Common myeloid progenitor, CD34-positive (primary cell): ENCODE measurements around the gene SPACA6.

Experiments
- CTCF ChIA-PET: fragments of 350-600 bp; sonication (Branson Sonifier 250); formaldehyde crosslinking; loops from one replicate; lab custom pipeline; 2021; ENCODE audit warnings: antibody characterized with exemption; lab: Charles Lee
- POLR2A ChIA-PET: fragments of 350-600 bp; sonication (Branson Sonifier 250); formaldehyde crosslinking; loops from one replicate; lab custom pipeline; 2021; ENCODE audit warnings: antibody characterized with exemption; lab: Charles Lee
- DNase-seq, 3 donors: peaks; one replicate each; pipeline versions ENCODE4 v3.0.0 to v3.0.0-alpha.2; 2013
- H3K27ac ChIP-seq, 2 experiments: 1 replicate in 1 of 2; 2 replicates in 1 of 2; pipeline ENCODE4 v1.7.0; 2013; ENCODE audit warnings: inconsistent platforms in 2 of 2, low read length in 2 of 2, mild to moderate bottlenecking in 2 of 2, low read depth in 1 of 2, moderate library complexity in 1 of 2; ENCODE audit not compliant: severe bottlenecking in 2 of 2, insufficient read depth in 1 of 2, poor library complexity in 1 of 2
- H3K27me3 ChIP-seq, 5 experiments: replicated peaks in 2 of 5; 1 replicate in 3 of 5; 2 replicates in 2 of 5; pipeline versions ENCODE4 v1.6.1 to v1.7.0; 2013; ENCODE audit warnings: low read length in 4 of 5, mild to moderate bottlenecking in 2 of 5, moderate library complexity in 2 of 5, inconsistent platforms in 1 of 5; ENCODE audit not compliant: insufficient read depth in 5 of 5, control insufficient read depth in 4 of 5
- H3K36me3 ChIP-seq, 4 experiments: 1 replicate in 2 of 4; 2 replicates in 2 of 4; pipeline versions ENCODE4 v1.6.1 to v1.7.0; 2013; ENCODE audit warnings: low read length in 3 of 4, control low read depth in 1 of 4, mild to moderate bottlenecking in 1 of 4; ENCODE audit not compliant: control insufficient read depth in 4 of 4, insufficient read depth in 4 of 4
- H3K4me1 ChIP-seq, 4 experiments: 1 replicate in 3 of 4; 2 replicates in 1 of 4; pipeline versions ENCODE4 v1.6.1 to v1.7.1; 2013; ENCODE audit warnings: low read length in 3 of 4, mild to moderate bottlenecking in 3 of 4, control low read depth in 1 of 4, inconsistent platforms in 1 of 4, moderate library complexity in 1 of 4; ENCODE audit not compliant: control insufficient read depth in 4 of 4, insufficient read depth in 4 of 4; ENCODE audit errors: control extremely low read depth in 1 of 4
- H3K4me3 ChIP-seq, 7 experiments: 1 replicate in 4 of 7; 2 replicates in 3 of 7; pipeline versions ENCODE4 v1.5.1 to v1.7.0; 2013; ENCODE audit warnings: mild to moderate bottlenecking in 7 of 7, low read length in 6 of 7, moderate library complexity in 6 of 7, inconsistent platforms in 2 of 7, low read depth in 2 of 7, control low read depth in 1 of 7; ENCODE audit not compliant: insufficient read depth in 4 of 7, control insufficient read depth in 1 of 7; ENCODE audit errors: extremely low read depth in 1 of 7
- H3K9me3 ChIP-seq, 5 experiments: 1 replicate in 4 of 5; 2 replicates in 1 of 5; pipeline versions ENCODE4 v1.6.1 to v1.7.1; 2013; ENCODE audit warnings: low read length in 4 of 5, mild to moderate bottlenecking in 2 of 5, inconsistent platforms in 1 of 5, low read depth in 1 of 5, moderate library complexity in 1 of 5; ENCODE audit not compliant: control insufficient read depth in 4 of 5, insufficient read depth in 2 of 5; ENCODE audit errors: control extremely low read depth in 1 of 5
- WGBS: methylation state at CpG from one replicate; pipeline ENCODE4 v1.1.5; 2013; ENCODE audit not compliant: insufficient coverage; 5-methylcytosine and 5-hydroxymethylcytosine counted together

SPACA6 gene

DNA sequence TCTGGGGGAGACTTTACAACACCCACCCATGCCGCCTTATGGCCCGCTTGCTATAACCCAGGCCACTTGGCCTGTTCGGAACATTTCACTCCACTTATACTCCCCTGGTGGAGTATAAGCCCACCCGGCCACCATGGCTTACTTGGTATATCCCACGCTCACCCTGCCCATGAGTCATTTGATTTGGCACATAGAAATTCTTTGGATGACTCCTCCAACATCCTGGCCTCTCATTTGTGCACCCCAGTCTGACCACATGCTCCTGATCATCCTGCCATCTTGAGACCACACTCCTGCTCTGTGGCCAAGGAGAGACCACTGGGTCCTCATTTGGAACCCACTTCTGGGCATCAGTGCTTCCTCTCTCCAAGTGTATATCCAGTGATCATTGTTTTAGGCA lies 5.2 kb downstream of the SPACA6 start:
- Histone ChIP-seq H3K9me3 (no peaks in the 10 kb centered on the region), H3K27me3 (peaks cover 0 to 19% (median 3%) of the 10 kb centered on the region in 5 experiments), H3K36me3 (peaks cover 0 to 37% (median 18%) of the 10 kb centered on the region in 4 experiments), H3K4me1 (peaks cover 2 to 13% (median 6%) of the 10 kb centered on the region in 4 experiments), H3K4me3 (no peak overlapping the region), H3K27ac (no peak overlapping the region)
- CTCF ChIA-PET = no interaction called here
- POLR2A ChIA-PET = no interaction called here
- no peak for DNase-seq
- WGBS = 98% methylated on average over 5 of the region's 5 CpGs

DNA sequence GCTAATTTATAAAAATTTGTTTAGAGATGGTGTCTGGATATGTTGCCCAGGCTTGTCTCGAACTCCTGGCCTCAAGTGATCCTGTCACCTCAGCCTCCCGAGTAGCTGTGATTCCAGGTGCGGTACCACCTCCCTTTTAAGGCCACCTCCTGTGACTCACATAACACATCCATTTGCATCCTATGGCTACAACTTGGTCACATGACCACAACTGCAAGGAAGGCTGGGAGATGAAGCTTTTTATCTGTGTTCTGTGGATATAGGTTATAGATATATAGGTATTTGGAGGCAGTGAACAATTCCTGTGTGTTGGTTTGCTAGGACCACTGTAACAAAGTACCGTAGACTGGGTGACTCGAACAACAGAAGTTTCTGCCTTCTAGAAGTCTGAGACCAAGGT lies 6.0 kb downstream of the SPACA6 start:
- ChIA-PET POLR2A (no interaction called here), CTCF (interaction anchor here (1.0 kb wide), 1 partner anchor 77 kb away, joined by 3 read pairs; no protein-coding TSS in a partner anchor)
- Histone ChIP-seq H3K27ac (no peak overlapping the region), H3K4me3 (no peak overlapping the region), H3K4me1 (peaks cover 2 to 18% (median 12%) of the 10 kb centered on the region in 4 experiments), H3K36me3 (peaks cover 0 to 34% (median 16%) of the 10 kb centered on the region in 4 experiments), H3K27me3 (peaks cover 0 to 22% (median 3%) of the 10 kb centered on the region in 5 experiments), H3K9me3 (no peaks in the 10 kb centered on the region)
- DNase-seq = no peak
- WGBS = 100% methylated on average over 2 of the region's 5 CpGs

DNA sequence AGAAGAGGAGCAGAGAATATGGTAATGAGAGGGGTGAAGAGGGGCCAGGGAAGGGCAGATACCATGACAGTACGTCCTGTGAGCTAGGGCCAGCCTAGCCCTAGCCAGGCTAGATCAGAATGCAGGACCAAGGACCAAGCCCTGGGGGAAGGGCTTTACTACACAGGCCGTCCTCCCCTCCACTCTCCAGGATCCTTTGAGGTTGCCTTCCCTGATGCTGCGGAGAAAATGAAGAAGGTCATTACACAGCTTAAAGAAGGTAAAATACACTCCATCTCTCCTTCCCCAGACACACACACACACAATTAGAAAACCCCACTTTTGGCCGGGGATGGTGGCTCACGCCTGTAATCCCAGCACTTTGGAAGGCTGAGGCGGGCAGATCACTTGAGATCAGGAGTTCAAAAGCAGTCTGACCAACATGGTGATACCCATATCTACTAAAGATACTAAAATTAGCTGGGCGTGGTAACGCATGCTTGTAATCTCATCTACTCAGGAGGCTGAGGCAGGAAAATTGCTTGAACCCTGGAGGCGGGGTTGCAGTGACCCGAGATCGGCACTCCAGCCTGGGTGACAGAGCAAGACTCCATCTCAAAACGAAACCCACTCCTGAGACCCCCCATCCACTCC lies 8.5 kb downstream of the SPACA6 start:
- no peak overlapping the region for H3K4me3 ChIP-seq
- ChIA-PET CTCF (interaction anchor here (0.8 to 1.5 kb wide), 2 partner anchors 25 to 76 kb away, joined by 3 to 4 read pairs; no protein-coding TSS in a partner anchor), POLR2A (no interaction called here)
- H3K4me1 ChIP-seq = peaks cover 2 to 30% (median 15%) of the 10 kb centered on the region in 4 experiments
- peaks cover 0 to 22% (median 3%) of the 10 kb centered on the region in 5 experiments for H3K27me3 ChIP-seq
- 88% methylated on average over 12 of the region's 12 CpGs for WGBS
- DNase-seq = no peak
- no peak overlapping the region for H3K27ac ChIP-seq
- no peaks in the 10 kb centered on the region for H3K9me3 ChIP-seq
- peaks cover 0 to 23% (median 9%) of the 10 kb centered on the region in 4 experiments for H3K36me3 ChIP-seq

DNA sequence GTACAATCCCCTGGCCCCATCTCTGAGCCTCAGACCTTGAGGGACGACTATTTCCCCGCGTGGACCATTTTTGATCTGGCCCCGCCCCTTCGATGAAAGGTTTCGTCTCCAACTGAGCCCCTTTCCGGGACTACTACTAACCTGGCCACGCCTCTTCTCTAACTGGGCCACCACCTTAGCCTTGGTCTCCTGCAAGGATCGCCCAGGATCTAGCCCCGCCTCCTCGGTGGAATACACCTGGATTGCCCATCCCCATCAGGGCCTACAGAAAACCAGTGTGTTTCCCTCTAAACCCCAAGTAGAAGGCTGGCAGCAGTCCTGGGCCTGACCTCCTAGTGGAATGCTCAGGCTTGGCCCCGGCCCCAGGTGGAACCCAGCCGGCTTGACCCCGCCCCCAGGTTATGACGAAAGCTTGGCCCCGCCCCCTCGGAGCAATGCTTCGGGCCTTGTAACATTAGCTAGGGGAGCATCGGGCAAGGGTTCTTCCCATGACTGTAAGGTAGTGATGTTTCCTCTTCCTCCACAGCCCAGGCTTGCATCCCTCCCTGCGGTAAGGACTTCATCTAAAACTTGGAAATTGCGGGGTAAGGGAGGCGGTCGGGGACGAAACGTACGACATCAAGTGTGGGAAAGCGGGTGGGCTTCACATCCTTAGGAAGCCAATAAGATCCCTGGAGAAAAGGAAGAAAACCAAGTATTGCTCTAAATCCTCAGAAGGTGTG lies 9.1 kb downstream of the SPACA6 start:
- POLR2A ChIA-PET = no interaction called here
- Histone ChIP-seq H3K9me3 (no peaks in the 10 kb centered on the region), H3K36me3 (peaks cover 0 to 23% (median 11%) of the 10 kb centered on the region in 4 experiments), H3K4me3 (peak overlapping the region in 5 of 7 experiments; percentile 19 to 95 (median 85)), H3K27ac (no peak overlapping the region), H3K27me3 (peaks cover 0 to 22% (median 3%) of the 10 kb centered on the region in 5 experiments), H3K4me1 (peaks cover 2 to 30% (median 15%) of the 10 kb centered on the region in 4 experiments)
- DNase-seq = peak; percentile 62 to 74 (median 72)
- CTCF ChIA-PET = interaction anchor here (0.8 to 2.2 kb wide), 5 partner anchors 14 to 76 kb away, joined by 3 to 8 read pairs (median 4); no protein-coding TSS in a partner anchor
- 35% methylated on average over 26 of the region's 27 CpGs for WGBS

DNA sequence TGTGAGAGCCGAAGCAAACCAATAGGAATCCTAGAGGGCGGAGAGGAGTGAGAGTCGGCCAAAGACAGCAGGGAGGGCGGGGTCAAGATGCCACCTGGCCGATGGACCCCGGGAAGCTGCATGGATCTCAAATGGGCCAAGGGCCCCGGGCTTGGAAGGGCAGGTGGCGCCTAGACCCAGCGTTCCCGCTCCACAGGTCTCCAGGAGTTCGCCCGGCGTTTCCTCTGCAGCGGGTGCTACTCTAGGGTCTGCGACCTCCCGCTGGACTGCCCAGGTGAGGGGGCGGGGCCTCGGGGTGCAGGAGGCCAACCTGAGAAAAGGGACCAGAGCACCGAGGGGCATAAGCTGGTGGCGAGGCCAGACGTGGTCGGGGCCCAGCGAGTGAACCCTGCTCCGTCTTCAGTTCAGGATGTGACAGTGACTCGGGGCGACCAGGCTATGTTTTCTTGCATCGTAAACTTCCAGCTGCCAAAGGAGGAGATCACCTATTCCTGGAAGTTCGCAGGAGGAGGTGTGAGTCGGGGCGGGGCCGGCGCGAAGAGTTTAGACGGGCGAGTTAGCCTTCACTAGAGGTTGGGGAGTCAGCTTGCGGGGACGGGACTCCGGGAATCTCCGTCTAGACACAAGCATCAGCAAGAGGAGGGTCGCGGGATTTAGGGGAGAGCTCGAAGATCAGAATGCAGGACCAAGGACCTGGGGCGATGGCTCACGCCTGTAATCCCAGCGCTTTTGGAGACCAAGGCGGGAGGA lies 9.9 kb downstream of the SPACA6 start:
- H3K27ac ChIP-seq = peak overlapping the region in 1 of 2 experiments; percentile 93
- DNase-seq = peak in 1 of 3 donors; percentile 14
- H3K9me3 ChIP-seq = no peaks in the 10 kb centered on the region
- ChIA-PET CTCF (interaction anchor here (1.1 to 2.2 kb wide), 4 partner anchors 15 to 75 kb away, joined by 3 to 8 read pairs (median 4); no protein-coding TSS in a partner anchor), POLR2A (interaction anchor here (1.9 kb wide), 1 partner anchor 14 kb away, joined by 8 read pairs; no protein-coding TSS in a partner anchor)
- peak overlapping the region in 5 of 7 experiments; percentile 48 to 95 (median 85) for H3K4me3 ChIP-seq
- peaks cover 0 to 22% (median 3%) of the 10 kb centered on the region in 5 experiments for H3K27me3 ChIP-seq
- peaks cover 2 to 30% (median 15%) of the 10 kb centered on the region in 4 experiments for H3K4me1 ChIP-seq
- 7% methylated on average over 40 of the region's 46 CpGs for WGBS
- H3K36me3 ChIP-seq = peaks cover 0 to 19% (median 7%) of the 10 kb centered on the region in 4 experiments

DNA sequence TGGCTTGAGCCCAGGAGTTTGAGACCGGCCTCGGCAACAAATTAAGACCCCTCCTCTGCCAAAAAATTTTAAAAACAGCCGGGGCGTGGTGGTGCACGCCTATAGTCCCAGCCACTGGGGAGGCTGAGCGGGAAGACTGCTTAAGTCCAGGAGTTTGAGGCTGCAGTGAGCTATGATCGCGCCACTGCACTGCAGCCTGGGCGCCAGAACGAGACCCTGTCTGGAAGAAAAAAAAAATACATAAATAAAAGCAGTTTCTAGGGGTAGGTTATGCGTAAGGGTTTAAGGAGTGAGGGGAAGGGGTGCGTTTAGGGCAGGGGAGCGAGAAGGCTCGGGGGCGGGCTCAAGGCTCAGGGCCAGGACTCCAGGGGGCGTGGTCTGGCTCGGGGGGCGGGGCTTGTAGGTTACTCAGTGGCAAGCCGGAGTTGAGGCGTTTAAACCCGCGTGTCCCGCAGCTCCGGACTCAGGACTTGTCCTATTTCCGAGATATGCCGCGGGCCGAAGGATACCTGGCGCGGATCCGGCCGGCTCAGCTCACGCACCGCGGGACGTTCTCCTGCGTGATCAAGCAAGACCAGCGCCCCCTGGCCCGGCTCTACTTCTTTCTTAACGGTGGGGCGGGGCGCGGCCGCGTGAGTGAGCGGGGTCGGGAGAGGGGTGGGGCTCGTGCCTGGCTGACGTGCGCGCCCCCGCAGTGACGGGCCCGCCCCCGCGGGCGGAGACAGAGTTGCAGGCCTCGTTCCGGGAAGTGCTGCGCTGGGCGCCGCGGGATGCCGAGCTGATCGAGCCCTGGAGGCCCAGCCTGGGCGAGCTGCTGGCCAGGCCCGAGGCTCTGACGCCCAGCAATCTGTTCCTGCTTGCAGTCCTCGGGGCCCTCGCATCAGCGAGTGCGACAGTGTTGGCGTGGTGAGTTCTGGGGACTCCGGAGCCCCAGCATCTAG lies 10.7 kb downstream of the SPACA6 start:
- Histone ChIP-seq H3K27me3 (peaks cover 0 to 22% (median 3%) of the 10 kb centered on the region in 5 experiments), H3K4me1 (peaks cover 2 to 30% (median 15%) of the 10 kb centered on the region in 4 experiments), H3K36me3 (peaks cover 0 to 14% (median 5%) of the 10 kb centered on the region in 4 experiments), H3K9me3 (no peaks in the 10 kb centered on the region), H3K27ac (peak overlapping the region; percentile 78 to 93), H3K4me3 (peak overlapping the region; percentile 47 to 95 (median 85))
- DNase-seq = peak; percentile 95 to 97 (median 97)
- WGBS = 0% methylated on average over 71 of the region's 74 CpGs
- ChIA-PET POLR2A (interaction anchor here (1.2 to 1.9 kb wide), 2 partner anchors 15 to 74 kb away, joined by 3 to 8 read pairs; no protein-coding TSS in a partner anchor), CTCF (interaction anchor here (0.6 to 2.2 kb wide), 7 partner anchors 15 to 81 kb away, joined by 3 to 8 read pairs (median 3); no protein-coding TSS in a partner anchor)
